GM13976 (cell line): ENCODE measurements around the gene NOS1AP.
"Not testable (repeated sequence)": the region's sequence is repeated elsewhere in the genome, so short reads cannot be mapped to it uniquely, and the experiment has no call there.

ENCODE experiments used
- DNase-seq: peaks from one replicate; pipeline ENCODE4 v3.0.0; 2012; ENCODE audit warnings: low spot score
- in situ Hi-C: fragments of 300-500 bp; cut with MboI; formaldehyde crosslinking; loops from one replicate; pipeline ENCODE4 v1.12.0; 2022; ENCODE audit warnings: low sequenced_read_pairs, mixed read lengths, inconsistent platforms; ENCODE audit not compliant: unreplicated experiment
- TF ChIP-seq, protein P1 (sequence below): IDR thresholded peaks from 2 replicates; pipeline ENCODE4 v1.5.1; 2012; ENCODE audit warnings: borderline replicate concordance, mild to moderate bottlenecking; ENCODE audit not compliant: insufficient read depth; ENCODE audit errors: extremely low read depth, missing control alignments, control extremely low read depth

Gene NOS1AP

DNA sequence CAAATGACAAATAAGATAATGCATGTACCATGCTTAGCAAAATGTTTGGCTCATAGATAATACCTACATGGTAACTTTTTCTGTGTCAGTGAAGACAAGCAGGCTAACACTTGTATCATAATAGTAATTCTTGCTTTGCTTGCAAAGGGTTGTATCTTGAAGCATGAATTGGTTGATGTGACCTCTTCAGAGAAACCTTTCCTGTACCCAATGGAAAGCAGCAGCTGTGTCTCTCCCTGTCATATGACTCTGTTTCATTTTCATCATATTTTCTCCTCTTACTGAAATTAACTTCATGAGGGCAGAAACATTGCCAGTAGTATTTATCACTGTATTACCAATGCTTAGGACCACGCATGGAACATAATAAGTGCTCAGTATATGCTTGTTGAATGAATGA is 338.0 kb downstream of the NOS1AP start:
- in situ Hi-C loops, result no loop called here
- TF ChIP-seq, protein P1, sequence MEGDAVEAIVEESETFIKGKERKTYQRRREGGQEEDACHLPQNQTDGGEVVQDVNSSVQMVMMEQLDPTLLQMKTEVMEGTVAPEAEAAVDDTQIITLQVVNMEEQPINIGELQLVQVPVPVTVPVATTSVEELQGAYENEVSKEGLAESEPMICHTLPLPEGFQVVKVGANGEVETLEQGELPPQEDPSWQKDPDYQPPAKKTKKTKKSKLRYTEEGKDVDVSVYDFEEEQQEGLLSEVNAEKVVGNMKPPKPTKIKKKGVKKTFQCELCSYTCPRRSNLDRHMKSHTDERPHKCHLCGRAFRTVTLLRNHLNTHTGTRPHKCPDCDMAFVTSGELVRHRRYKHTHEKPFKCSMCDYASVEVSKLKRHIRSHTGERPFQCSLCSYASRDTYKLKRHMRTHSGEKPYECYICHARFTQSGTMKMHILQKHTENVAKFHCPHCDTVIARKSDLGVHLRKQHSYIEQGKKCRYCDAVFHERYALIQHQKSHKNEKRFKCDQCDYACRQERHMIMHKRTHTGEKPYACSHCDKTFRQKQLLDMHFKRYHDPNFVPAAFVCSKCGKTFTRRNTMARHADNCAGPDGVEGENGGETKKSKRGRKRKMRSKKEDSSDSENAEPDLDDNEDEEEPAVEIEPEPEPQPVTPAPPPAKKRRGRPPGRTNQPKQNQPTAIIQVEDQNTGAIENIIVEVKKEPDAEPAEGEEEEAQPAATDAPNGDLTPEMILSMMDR, result no peak
- DNase-seq, result no peak

DNA sequence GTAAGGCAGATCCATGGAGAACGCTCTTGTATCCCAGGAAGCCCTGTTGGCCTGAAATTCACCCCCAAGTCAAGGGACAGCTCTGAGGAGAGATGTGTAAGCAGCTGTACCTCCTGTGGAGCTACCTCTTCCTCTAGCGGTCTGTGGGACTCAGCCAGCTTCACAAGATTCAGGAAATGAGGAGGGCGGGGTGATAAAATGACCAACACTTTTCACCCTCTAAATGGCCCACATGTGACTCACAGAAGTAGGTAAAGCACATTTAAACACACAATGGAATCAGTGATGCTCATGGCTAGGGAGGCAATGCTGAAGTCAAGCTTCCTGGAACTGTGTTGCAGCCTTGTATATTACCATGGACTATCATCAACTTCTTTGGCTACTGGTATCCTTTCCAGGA is 342.5 kb downstream of the NOS1AP start, which contains the start of gene SH2D1B:
Gene SH2D1B (minus strand): TSS at position 135 of the 400 bp plus-strand sequence. CDS start 120 bp downstream, at position 15.
- no peak for DNase-seq
- in situ Hi-C loops, result no loop called here
- TF ChIP-seq, protein P1, result no peak

DNA sequence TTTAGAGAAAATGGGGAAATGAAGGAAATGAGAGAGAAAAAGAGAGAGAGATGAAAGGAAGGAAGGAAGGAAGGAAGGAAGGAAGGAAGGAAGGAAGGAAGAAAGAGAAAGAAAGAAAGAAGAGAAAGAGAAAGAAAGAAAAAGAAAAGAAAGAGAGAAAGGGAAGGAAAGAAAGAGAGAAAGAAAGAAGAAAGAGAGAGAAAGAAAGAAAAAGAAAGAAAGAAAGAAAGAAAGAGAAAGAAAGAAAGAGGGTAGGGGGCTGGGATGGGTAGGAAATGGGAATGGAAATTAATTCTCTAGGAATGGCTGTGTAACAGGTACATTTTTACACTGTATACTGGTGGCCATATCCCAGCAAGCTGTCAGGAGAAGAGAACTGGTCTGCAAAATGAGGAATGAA is 346.7 kb downstream of the NOS1AP start:
- in situ Hi-C loops, result no loop called here
- TF ChIP-seq, protein P1, result no peak
- DNase-seq, result no peak

DNA sequence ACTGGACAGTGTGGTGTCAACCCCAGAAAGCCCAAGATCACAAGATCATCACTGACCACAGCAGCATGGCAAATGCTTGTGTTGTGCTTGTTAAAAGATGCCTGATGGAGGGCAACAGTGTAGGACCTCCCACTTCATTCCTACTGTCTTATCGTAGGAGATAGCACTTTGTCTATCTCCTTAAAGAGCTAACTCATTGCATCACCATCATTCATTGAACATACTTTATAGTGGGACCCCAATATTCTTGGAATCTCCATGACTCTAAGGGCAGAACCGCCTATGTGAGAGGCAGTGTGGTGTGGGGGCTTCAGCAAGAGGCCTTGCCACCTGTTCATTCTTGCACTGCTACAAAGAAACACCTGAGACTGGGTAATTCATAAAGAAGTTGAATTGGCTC is 347.4 kb downstream of the NOS1AP start:
- in situ Hi-C loops, result no loop called here
- no peak for DNase-seq
- TF ChIP-seq, protein P1, result no peak

DNA sequence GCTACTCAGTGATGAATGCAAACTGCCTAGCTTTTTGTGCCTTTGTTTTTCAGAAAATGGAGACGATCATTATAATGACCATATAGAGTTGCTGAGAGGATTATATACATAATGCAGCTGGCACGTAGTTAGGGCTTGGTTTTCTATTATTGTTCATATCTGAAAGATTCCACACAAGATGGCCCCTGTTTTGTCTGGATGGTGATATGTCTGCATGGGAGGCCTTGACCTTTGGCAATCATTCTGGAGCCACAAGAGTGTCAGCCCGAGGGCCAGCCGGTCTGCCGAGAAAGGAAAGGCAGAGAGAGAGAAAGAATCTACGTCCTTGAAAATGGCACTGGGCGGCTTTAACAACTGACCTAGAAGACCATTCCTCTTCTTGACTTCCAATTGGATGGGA is 348.2 kb downstream of the NOS1AP start:
- in situ Hi-C loops, result no loop called here
- TF ChIP-seq, protein P1, result no peak
- no peak for DNase-seq

DNA sequence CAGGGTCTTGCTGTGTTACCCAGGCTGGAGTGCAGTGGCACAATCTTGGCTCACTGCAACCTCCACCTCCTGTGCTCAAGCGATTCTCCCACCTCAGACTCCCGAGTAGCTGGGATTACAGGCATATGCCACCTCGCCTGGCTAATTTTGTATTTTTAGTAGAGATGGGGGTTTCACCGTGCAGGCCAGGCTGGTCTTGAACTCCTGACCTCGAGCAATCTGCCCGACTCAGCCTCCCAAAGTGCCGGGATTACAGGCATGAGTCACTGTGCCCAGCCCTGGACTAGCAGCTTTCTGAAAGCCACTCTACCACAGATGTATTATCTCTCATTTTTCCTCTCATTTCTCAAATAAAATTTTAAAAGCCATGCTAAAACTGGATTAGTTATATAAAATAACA is 349.1 kb downstream of the NOS1AP start:
- in situ Hi-C loops, DNase-seq: not testable (repeated sequence)

DNA sequence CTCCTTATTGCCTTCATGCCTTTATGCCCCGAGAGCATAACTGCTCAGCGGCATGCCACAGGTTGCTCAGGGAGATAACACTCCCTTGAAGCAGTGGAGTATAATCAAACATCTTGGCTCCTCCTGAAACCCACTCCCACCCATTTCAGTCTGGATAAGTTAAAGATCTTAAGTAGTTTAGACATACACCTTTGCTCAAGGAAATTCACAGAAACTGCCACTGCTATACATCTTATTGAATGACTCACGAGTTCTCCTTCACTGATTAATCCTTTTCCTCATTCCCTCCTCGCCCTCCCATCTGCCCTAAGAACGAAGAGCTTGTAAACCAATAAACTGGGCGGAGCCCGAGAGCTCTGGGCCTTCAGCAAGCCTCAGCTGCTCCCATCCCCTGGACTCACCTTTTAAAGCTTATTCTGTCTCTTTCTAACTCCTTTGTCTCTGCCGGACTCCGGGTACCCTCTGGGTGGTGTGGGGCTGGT is 350.0 kb downstream of the NOS1AP start:
- in situ Hi-C loops, DNase-seq: not testable (repeated sequence)
